Activated CD4-positive, alpha-beta T cell treated with anti-CD3 and anti-CD28 coated beads for 48 hours (primary cell): ENCODE results near the gene AHNAK2.

Experiments
- DNase-seq: peaks from one replicate; pipeline ENCODE4 v3.0.0-alpha.2; 2020

Gene AHNAK2

GRCh38 chr14:104936361-104937155 lies 41.6 kb downstream of the AHNAK2 start:
- DNase-seq: no peak

DNA sequence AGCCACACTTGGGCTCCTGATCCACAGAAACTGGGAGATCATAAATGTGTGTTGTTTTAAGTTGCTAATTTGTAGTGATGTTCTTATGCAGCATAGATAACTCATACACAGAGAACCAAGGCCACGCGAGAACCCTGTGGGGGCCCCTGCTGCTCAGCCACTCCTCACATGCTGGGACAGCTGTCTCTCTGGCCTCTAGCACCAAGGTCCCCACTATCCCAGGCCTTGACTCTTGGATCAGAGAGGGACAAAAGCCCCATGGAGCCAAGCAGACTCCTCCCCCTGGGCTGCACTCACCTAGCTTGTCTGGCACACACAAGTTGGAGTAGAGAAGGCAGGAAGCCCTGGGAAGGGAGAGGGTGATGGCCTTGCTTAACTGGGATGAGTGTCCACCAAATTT lies 42.2 kb downstream of the AHNAK2 start:
- no peak for DNase-seq

DNA sequence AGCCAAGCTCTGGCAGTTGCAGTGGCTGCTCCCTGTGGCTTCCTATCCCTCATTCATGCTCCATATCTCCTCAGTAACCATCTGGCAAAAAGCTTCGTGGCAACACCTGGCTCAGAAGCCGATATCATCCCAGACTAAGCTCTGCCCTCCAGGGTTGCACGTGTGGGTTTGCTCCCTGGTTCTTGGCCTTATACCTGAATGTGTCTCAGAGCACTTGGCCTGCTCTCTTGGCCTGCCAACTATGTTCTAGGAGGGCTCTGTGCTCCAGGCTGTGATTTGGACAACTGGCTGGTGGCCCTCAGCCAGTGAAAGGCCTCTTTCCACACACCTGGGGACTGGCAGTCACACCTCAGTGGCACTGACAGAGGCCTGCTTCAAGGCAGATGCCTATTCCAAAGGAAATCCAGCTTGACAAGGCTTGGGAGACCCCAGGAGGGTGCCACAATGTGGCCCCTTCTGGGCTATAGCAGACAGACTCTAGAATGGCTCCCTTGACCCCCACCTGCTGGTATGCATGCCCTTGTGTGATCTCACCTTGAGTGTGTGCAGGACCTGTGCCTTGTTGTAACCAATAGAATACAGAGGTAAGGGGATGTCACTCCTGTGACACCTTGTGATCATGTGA lies 43.0 kb downstream of the AHNAK2 start:
- DNase-seq: no peak

GRCh38 chr14:104933746-104934733 lies 44.1 kb downstream of the AHNAK2 start:
- DNase-seq: no peak

- DNase-seq: peak; percentile 92
These were observed 45.2 kb downstream of the AHNAK2 start for GRCh38 chr14:104932676-104933631.

DNA sequence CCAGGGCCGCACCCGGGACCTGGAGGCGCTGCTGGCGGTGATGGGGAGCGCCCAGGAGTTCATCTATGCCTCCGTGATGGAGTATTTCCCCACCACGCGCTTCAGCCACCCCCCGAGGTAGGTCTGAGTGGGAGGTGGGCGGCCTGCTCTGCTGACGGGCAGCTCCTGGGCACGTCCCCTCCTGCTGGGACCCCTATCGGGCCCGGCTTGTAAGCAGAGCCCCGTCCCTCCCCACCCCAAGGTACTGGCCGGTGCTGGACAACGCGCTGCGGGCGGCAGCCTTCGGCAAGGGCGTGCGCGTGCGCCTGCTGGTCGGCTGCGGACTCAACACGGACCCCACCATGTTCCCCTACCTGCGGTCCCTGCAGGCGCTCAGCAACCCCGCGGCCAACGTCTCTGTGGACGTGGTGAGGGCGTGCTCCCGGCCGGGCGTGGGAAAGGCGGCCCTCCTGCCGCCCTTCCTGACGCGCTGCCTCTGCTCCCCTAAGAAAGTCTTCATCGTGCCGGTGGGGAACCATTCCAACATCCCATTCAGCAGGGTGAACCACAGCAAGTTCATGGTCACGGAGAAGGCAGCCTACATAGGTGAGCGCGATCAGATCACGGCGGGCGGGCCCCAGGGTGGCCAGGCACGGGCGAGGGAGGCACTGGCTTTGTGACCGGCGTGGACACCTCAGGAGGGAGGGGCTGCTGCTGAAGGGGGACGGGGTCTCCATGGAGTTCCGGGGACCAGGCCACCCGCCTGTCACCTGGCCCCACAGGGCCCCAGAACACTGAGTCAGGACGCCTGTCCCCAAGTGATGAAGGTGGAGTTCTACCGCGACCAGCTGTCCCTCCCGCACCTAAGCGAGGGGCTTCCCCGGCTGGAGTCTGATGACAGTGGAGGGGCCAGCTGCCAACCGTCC lies 46.2 kb downstream of the AHNAK2 start:
- no peak for DNase-seq

DNA sequence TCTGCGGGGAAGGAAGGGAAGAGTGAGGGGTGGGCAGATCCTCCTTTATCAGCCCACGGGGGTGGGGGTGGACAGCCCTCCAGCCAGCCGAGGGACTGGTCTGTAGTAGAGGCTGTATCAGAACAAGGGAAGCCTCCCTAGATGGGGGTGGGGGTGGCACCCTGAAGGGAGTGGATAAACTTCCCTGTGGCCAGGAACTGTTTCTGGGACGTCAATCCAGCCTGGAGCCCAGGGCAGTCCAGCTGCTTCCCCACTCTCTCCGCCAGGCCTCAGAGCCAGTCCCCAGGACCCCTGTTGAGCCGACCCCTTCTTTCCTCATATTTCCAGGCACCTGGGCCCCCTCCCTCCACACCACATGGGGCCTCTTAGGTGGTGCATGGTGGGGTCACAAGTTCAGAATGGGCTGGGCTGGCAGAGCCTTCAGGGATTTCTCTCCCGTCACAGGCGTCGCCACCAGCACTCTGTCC lies 46.8 kb downstream of the AHNAK2 start:
- DNase-seq: no peak

DNA sequence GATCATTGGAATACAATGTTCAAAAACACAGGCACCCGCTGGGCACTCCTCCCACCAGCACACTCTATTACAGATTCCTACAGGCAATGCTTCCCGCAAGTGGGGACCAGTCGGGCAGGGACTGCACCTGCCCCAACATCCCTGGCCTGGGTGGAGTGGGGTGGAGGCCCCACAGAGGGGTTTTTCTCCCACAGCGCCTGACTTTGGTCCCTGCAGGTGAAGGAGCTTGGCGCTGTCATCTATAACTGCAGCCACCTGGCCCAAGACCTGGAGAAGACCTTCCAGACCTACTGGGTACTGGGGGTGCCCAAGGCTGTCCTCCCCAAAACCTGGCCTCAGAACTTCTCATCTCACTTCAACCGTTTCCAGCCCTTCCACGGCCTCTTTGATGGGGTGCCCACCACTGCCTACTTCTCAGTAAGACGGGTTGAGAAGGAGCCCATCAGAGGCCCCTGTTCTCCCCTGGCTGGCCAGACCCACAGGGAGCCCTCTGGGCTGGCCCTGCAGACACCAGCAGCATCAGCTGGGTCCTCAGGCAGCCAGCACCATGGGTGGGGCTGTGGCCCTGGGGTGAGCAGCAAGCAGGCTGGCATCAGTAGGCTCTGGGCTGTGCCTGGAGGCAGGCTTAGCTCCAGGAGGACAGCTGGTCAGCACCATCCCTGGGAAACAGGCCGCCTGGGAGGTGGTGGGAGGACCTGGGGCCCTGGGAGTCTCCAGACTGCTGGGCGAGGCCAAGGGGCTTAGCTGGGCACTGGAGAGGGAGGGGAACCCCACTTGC lies 47.5 kb downstream of the AHNAK2 start:
- no peak for DNase-seq

DNA sequence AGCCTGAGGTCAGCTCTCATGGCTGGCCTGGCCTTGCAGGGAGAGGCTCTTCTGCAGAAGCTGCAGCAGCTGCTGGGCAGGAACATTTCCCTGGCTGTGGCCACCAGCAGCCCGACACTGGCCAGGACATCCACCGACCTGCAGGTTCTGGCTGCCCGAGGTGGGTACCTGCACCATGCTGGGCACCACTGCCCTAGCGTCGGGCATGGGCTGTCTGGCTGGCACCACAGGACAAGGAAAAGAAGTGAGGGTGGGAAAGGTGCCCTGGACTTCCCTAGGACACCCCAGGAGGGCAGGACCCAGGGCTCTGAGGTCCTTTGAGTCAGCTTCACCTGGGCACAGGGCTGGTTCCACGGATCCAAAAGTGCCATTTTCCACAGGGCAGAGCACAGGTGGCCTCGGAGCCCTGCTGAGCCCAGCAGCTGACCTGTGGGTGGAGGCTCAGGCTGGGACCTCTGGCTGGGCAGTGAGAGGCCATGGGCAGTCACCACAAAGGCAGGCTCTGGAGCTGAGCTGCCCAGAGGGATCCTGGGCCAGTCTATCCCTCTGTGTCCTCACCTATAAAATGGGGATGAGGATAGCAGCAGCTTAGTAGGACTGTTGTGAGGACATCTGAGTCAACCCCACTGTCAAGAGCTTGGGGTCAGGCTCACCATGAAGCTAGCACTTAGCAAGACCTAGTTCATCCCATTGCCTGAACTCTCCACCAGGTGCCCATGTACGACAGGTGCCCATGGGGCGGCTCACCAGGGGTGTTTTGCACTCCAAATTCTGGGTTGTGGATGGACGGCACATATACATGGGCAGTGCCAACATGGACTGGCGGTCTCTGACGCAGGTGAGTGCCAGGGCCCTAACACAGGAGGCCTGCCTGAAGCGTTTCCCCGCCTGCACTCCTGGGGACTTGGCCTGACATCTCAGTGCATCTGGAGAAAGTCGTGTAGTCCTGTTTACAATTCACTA lies 48.6 kb downstream of the AHNAK2 start:
- DNase-seq: no peak

GRCh38 chr14:104928391-104929133 lies 49.6 kb downstream of the AHNAK2 start:
- no peak for DNase-seq

DNA sequence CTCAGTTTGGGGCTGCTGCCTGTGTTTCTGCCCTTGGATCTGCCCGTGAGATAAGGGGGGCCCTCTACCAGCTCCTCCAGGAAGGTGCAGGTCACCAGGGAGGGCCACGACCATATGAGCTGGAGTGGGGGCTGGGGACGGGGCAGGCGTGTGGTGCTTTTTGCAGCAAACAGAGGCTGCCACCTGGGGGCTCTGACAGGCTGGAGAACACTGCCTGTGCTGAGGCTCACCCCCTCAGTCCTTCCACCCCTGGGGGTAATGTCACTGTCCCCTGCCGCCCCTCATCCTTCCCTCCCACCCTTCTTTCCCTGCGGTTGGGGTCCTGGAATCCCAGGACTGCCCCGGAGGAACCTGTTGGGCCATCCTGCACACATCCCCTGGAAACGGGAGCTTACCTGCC lies 50.3 kb downstream of the AHNAK2 start:
- no peak for DNase-seq

- DNase-seq: no peak
These were observed 50.8 kb downstream of the AHNAK2 start for GRCh38 chr14:104927432-104927816.

- DNase-seq: no peak
These were observed 51.3 kb downstream of the AHNAK2 start for GRCh38 chr14:104926619-104927431.

DNA sequence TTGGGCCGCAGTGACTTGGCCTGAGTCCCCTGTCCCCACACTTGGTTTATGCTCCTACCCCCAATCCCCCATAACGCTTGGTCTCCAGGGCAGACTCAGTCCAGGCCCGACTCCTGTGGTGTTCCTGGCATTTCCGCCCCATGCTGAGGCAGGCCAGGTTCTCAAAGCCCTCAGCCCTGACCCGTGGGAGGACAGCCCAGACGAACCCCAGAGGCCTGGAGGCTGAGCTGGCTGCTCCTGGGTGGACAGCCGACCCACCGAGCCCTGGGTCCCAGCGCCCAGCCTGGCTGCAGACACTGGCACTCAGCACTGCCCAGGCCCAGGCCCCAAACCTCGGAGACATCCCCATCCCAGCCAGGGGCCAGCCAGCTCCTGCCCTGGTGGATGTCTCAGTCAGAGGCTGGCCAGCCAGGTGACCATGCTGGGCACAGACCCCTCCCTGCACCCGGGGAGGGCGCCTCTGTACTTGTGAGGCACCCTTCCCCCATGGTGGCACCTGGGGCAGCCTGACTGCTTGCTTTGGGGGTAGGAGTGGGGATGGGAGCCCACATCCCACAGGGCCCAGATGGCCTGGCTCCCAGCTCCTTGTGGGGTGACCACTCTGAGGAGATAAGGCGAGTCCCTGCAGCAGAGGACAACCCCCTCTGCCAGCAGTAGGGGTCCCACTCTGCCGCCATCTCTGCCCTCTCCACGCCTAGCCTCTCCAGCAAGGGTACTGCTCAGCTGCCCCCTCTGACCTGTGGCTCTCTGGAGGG lies 52.1 kb downstream of the AHNAK2 start:
- no peak for DNase-seq

DNA sequence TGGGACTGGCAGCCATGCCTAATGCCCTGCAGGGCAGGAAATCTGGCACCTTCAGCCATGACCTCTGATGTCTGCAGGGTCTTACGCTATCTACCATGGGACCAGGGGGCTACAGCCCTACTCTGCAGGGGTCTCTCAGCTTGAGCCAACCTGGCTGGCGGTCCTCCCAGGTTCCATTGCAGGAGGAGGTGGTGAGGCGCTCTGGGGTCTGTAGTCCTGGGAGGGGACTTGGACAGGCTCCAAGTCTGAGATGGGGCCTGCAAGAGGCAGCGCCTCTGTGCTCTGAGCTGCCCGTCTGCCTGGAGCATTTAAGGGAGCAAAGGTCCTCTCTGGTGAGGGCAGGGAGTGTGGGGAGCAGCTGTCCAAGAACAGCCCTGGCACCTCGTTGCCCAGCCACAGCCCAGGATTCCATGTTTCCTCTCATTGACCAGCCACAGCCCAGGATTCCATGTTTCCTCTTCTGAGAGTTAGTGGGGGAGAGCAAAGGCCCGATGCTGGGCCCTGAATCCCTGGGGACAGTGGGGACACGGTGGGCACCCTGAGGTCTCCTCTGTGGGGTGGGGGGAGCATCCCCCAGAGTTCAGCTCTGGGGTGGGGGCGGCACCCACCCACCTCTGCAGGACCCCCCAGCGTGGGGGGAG lies 52.8 kb downstream of the AHNAK2 start:
- no peak for DNase-seq
